ENCODE data around the gene PNPLA5. TPM values are rescaled to one million over a fixed set of nuclear protein-coding genes. Genes with fewer than 3 reads are reported as not detected.

The PNPLA5 gene
- total and polyA plus RNA-seq, 2 of the 13 experiments (the other 11 are each of a cell fraction or from before 2014, with no cell fraction given) = not detected

DNA sequence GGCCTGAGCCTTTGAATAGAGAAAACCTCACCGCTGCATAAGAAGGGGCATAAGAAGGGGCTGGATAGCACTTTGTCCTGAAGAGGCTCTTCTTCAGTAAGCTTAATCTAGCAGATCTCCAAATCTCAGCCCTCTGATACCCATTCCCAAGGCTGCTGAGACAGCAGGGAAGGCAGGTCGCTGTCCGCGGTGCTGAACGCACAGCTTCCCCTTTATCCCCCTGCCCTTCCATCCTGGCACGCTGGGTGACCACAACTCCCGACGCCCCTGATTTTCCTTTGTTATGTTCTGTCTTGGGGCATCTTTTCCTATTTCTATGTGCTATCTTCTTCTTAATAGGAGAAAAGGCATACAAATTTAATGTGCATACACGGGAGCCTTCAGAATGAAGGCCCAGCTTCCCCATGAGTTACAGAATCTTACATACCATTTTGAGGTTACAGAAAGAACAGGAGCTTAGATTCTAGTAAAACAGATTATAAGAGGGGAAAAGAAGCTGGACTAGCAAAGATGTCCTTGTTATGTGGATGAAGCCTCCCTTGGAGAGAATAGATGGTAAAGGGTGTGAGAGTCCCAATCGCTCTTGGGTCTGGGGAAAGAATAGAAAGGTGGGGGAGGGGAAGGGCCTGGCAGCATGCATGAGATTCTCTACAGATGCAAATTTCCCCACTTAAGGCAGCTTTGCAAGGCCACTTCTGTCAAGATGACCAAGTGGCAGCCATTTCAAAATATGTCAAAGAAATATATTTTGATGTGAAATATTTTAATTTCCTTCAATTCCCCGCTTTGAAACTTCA lies 23.8 kb downstream of the PNPLA5 start (continued):
- TF ChIP-seq, protein P1, sequence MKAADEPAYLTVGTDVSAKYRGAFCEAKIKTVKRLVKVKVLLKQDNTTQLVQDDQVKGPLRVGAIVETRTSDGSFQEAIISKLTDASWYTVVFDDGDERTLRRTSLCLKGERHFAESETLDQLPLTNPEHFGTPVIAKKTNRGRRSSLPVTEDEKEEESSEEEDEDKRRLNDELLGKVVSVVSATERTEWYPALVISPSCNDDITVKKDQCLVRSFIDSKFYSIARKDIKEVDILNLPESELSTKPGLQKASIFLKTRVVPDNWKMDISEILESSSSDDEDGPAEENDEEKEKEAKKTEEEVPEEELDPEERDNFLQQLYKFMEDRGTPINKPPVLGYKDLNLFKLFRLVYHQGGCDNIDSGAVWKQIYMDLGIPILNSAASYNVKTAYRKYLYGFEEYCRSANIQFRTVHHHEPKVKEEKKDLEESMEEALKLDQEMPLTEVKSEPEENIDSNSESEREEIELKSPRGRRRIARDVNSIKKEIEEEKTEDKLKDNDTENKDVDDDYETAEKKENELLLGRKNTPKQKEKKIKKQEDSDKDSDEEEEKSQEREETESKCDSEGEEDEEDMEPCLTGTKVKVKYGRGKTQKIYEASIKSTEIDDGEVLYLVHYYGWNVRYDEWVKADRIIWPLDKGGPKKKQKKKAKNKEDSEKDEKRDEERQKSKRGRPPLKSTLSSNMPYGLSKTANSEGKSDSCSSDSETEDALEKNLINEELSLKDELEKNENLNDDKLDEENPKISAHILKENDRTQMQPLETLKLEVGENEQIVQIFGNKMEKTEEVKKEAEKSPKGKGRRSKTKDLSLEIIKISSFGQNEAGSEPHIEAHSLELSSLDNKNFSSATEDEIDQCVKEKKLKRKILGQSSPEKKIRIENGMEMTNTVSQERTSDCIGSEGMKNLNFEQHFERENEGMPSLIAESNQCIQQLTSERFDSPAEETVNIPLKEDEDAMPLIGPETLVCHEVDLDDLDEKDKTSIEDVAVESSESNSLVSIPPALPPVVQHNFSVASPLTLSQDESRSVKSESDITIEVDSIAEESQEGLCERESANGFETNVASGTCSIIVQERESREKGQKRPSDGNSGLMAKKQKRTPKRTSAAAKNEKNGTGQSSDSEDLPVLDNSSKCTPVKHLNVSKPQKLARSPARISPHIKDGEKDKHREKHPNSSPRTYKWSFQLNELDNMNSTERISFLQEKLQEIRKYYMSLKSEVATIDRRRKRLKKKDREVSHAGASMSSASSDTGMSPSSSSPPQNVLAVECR (CRISPR knock-in tag; IDR thresholded peaks at IDR 0.05; ENCODE audit: borderline replicate concordance) = no peak
- 0 out of 2 replicates have a peak, but pooled peaks have one; percentile 56 for TF ChIP-seq CREB3 (CRISPR knock-in tag; IDR thresholded peaks at IDR 0.05)
- TF ChIP-seq ZBTB25 (CRISPR knock-in tag; IDR thresholded peaks at IDR 0.05) = peak; percentile 84
- no peak for TF ChIP-seq ZNF883 (CRISPR knock-in tag; IDR thresholded peaks at IDR 0.05; ENCODE audit: not compliant biosample characterization)
- peak; percentile 23; the same call in 1 of the 2 replicates for TF ChIP-seq ZBTB38 (CRISPR knock-in tag; IDR thresholded peaks at IDR 0.05)
- TF ChIP-seq TEF (CRISPR knock-in tag; IDR thresholded peaks at IDR 0.05) = peak; percentile 77
- no peak for TF ChIP-seq SMARCE1 (IDR thresholded peaks at IDR 0.05; ENCODE audit: borderline replicate concordance)
- 0 out of 2 replicates have a peak, but pooled peaks have one; percentile 50 for TF ChIP-seq ZIK1 (CRISPR knock-in tag; IDR thresholded peaks at IDR 0.05; ENCODE audit: borderline replicate concordance, low read depth)
- peak; percentile 94 for TF ChIP-seq ZSCAN9 (CRISPR knock-in tag; IDR thresholded peaks at IDR 0.05; ENCODE audit: borderline replicate concordance)
- no peak for TF ChIP-seq ZNF670 (CRISPR knock-in tag; IDR thresholded peaks at IDR 0.05; ENCODE audit: borderline replicate concordance)
- no peak for TF ChIP-seq ZNF282 (IDR thresholded peaks at IDR 0.05; ENCODE audit: partially characterized antibody)
- TF ChIP-seq GTF3A (CRISPR knock-in tag; conservative IDR thresholded peaks at IDR 0.05) = no peak
- peak; percentile 82 for TF ChIP-seq ZNF792 (CRISPR knock-in tag; IDR thresholded peaks at IDR 0.05)
- no peak for TF ChIP-seq SRSF1 (optimal IDR thresholded peaks at IDR 0.05; ENCODE audit: low read depth, low read length)
- TF ChIP-seq ZHX1 (CRISPR knock-in tag; IDR thresholded peaks at IDR 0.05; ENCODE audit: low read depth) = no peak
- TF ChIP-seq RBM22 (optimal IDR thresholded peaks at IDR 0.05; ENCODE audit: low read length) = no peak
- no peak for TF ChIP-seq ZNF577 (CRISPR knock-in tag; IDR thresholded peaks at IDR 0.05; ENCODE audit: borderline replicate concordance, low read depth)
- TF ChIP-seq ZNF24 (IDR thresholded peaks at IDR 0.05) = no peak
- TF ChIP-seq ZNF672 (CRISPR knock-in tag; IDR thresholded peaks at IDR 0.05) = no peak
- TF ChIP-seq RAD21 (CRISPR knock-in tag; IDR thresholded peaks at IDR 0.05) = no peak

Measured in HepG2 (cell line).